Right ventricle myocardium inferior (tissue), 1 donor: Measurements from ENCODE around the gene TSSK6. TPM values are rescaled to one million over a fixed set of nuclear protein-coding genes. Genes with fewer than 3 reads are reported as not detected.
"Not testable (repeated sequence)": the region's sequence is repeated elsewhere in the genome, so short reads cannot be mapped to it uniquely, and the experiment has no call there.

Experiments
- ATAC-seq: fragments of 200-7000 bp; cut with Tn5 transposase; one replicate; pipeline ENCODE4 v1.9.1; 2020; ENCODE audit warnings: mild to moderate bottlenecking, moderate library complexity
- DNase-seq: peaks from one replicate; pipeline ENCODE4 v3.0.0; 2021; ENCODE audit errors: missing footprints
- intact Hi-C: fragments of 100-400 bp; cut with DNase I; formaldehyde crosslinking; loops from one replicate; pipeline ENCODE4 v1.11.0; 2022
- total RNA-seq: library from RNA; stranded (reverse); fragmentation: NEBNext Ultra II Directional; extraction: Animal tissue kit (Norgen Biotek cat#: 25700); gene quantifications from one replicate; pipeline ENCODE4 v1.2.1, GENCODE V29; 2021
- donor health status: DM: no; HTN: yes; CAD: no; lungs with severe emphysema.

The TSSK6 gene
- total RNA-seq, 1 donor from 2014 or later = 0.32 TPM

DNA sequence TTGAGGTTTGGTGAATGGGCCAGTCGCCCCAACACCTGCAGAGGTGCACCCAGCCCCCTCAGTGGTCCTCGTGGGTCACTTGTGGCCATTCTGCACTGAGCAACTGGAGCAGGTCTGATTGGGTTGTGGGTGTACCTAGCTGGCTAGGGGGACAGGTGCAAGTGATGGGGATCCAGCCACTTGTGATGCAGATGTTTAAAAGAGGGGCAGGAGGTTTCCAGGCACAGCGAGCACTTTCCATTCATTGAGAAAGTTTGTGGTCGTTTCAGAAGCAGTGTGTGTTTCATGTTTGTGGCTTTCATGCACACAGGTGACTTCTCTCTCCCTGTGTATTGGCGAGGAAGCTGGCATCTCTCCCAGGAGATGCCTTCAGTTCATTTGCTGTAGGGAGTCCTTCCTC lies 34.7 kb downstream of the TSSK6 start:
- no peak for ATAC-seq
- DNase-seq = no peak
- intact Hi-C loops = no loop called here

DNA sequence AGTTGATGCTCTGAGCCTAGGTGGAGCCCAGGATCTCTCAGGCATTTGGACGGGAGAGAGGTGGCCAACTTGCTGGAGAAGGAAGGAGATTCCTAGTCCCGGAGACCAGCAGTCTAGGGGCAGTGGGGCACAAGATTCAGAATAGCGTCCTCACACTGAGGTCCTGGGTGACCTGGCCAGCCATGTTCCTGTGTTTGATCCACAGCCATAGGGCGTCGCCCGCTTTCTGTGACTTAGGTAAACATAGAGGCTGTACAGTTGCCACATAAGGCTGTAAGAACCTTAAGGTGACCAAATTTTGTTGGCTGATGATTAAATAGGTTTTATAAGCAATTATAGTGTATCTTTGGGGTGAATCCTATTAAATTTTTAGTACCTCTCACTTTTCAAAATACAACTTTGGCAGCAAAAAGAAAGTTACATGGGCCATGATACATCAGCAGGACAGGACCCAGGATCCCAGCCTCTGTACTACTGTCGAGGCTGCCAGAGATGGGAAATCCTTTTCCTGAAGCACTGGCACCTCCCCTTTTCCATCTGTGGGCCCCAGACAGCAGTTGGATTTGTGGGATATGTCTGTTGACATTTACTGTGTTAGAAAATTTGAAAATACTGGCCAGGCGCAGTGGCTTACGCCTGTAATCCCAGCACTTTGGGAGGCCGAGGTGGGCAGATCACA lies 37.5 kb downstream of the TSSK6 start:
- ATAC-seq (no peak), DNase-seq (no peak)
- intact Hi-C loops = no loop called here

DNA sequence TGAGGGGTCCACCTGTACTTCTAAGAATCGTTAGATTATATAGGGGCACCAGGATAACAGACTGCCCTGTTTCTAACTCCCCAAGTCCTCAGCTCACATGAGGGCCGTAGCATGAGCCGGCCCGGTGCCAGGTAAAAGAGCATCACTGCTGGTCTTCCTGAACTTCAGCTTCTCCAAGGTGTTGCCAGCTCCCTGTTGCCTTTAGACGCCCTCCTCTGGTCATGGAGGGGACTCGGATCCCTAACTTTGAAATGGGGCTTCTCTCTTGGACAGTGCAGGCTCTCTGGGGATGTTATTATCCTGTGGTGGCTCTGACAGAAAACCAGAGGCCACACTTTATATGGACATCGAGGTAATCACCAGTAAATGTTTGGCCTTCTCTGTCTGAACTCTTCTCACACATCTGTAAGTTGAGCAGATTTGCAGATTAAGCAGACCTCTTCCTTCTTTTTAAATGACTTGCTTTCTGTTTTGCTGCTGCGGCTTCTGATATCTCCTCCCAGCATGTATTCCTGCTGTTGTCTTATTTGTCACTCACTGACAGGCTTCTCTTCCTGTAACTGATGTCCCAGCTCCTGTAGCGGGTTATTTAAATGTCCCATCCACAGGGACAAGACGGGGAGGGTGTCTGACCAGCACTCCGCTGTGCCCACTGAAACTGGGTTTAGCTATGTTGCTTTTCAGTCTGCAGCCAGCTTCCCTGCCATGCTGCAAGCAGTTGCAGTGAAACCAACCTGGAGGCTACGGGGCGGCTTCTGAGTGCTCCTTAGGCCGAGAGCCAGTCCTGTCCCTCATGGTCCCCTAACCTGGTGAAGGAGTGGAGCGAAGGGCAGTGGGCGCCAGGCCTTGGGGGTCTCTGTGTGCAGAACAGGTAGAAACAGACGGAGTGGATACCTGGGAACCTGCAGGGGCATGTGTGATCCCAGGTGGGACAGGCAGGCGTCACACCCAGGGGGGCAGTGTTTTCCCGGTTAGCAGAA lies 39.2 kb downstream of the TSSK6 start:
- intact Hi-C loops = no loop called here
- ATAC-seq = peak; percentile 41
- no peak for DNase-seq

DNA sequence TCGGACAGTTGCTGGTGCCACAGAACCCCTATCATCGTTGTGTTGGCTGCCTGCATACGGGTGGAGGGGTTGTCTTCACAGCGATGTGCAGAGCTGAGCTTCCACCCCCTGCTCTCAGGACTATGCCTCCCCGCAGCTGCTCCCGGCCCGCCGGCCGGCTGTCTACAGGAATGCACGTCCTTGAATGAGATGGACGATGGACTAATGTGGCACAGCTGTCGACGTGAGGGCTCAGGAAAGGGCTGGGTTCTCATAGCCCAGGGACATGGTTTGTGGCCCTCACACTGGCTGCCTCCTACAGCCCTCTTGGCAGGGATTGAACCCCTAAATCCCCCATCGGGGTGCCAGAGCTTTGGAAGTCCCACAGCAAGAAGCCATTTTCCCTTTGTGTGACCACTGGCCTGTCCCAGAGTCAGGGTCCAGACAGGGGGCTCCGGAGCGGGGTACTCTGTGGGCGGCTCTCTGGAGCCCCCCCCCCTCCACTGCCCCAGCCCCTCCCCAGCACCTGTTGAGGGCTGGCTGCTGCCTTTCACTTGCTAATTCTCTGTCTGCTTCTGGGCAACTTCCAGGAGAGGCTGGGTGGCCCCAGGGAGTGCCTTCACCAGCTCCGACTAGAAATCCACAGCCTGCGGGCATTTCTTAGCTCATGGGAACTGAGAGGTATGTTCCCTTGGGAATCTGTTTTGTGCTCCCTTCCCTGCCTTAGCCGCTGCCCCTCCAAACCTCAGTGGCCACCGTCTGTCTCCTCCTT lies 40.2 kb downstream of the TSSK6 start:
- DNase-seq (no peak), ATAC-seq (peak; percentile 20)
- intact Hi-C loops = no loop called here

DNA sequence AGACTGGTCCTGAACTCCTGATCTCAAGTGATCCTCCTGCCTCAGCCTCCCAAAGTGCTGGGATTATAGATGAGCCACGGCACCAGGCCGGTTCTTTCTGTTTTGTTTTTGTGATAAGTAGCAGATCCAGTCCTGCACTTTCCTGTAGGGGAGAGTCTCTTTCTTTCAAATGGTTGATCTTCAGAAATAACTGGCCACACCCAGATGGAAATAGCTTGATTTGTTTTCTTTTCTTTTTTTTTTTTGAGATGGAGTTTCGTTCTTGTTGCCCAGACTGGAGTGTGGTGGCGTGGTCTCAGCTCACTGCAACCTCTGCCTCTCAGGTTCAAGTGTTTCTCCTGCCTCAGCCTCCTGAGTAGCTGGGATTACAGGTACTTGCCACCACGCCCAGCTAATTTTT lies 43.2 kb downstream of the TSSK6 start:
- ATAC-seq, DNase-seq, intact Hi-C loops: not testable (repeated sequence)

DNA sequence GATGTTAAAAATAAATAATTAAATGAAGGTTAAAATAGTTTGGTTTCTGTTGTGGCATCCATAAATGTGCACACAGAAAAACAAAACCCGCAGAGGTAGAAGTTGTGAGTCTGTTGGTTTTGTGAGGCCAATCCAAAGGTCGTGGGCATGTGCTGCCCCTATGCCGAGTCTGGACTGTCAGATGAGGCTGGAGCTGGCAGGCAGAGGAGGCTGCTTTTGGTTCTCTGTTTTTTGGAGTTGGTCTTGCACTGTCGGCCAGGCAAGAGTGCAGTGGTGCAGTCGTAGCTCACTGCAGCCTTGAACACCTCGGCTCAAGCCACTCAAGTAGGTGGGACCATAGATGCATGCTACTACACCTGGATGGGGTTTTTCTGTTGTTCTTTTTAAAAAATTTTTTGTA lies 43.7 kb downstream of the TSSK6 start:
- intact Hi-C loops = no loop called here

DNA sequence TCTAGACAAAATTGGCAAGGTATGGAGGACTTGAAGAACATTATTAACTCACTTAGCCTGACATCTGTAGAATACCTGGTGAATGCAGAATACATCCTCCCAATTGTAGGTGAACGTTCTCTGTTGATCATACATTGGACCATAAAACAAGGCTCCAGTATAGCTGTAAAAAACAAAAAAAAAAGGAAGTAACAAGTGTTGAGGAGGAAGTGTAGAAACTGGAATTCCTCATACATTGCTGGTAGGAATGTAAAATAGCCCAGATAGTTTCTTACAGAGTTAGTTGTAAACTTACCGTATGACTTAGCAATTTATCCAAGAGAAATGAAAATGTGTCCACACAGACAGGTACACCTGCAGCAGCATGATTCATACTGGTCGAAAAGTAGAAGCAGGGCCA lies 44.8 kb downstream of the TSSK6 start:
- DNase-seq = no peak
- intact Hi-C loops = no loop called here
- ATAC-seq = no peak

More for the DNA sequence above, 43.7 kb downstream of the TSSK6 start:
- no peak for DNase-seq
- no peak for ATAC-seq

DNA sequence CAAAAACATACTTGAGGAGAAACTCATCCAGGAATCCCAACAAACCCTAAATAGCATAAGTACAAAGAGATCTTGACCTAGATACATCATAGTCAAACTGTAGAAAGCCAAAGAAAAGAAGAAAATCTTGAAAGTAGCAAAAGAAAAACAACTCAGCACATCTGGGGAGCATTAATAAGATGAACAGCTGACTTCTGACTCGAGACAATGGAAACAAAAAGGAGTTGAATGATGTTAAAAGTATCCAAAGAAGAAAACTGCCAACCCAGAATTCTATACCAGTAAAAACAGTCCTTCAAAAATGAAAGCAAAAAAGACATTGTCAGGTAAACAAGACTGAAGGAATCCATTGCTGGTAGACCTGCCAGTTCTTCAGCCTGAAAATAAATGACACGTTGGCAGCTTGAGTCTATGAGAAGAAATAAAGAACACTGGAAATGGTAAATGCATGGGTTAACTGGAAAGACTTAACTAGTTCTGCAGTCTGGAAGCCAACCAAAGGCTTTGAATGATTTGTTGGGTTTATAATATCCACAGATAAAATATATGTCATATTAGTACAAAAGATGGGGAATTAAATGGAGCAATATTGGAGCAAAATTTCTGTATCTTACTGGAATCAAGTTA lies 46.8 kb downstream of the TSSK6 start:
- no peak for DNase-seq
- no peak for ATAC-seq
- intact Hi-C loops = no loop called here

DNA sequence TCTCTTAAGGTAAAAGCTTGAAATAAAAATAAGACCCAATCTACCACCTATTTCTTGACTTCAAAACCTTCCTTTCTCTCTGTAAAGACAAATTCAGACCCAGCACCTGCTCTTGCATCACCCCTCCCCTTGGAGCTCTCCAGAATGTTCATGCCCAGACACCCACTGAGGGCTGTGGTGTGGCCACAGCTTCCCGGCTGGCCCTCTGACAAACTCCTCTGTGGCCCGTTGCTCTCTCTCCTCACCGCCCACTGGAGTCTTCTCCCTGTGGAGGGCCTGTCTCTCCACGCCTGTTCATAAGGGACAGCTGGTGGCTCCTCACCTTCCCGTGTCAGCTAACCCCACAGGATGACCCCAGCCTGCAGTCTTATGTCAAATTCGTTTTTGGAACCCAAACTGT lies 49.1 kb downstream of the TSSK6 start:
- ATAC-seq (no peak), DNase-seq (no peak)
- intact Hi-C loops = no loop called here

DNA sequence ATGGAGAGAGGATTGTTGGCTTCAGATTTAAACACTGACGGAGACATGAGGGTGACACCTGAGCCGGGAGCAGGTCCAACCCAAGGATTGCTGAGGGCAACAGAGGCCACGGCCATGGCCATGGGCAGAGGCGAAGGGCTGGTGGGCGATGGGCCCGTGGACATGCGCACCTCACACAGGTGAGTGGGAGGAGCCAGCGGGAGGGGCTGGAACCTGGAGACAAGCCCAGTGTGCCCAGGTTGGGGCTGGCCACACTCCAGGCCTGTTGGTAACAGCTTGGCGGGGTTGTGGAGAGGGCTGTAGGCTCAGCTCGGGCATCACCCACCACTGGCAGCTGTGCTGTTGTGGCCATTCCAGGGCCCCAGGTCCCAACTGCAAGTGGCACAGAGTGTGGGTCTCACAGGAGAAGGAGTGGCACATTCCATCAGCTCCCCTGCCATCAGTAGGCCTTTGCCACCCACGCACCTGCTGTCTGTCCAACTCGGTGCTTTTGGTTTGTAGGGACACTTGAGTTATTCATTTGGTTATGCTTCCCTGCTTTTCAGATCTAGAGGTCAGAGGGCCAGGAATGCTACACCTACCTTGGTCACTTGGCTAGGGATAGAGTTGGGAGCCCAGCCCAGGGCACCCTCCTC lies 49.8 kb downstream of the TSSK6 start:
- intact Hi-C loops = no loop called here
- ATAC-seq (no peak), DNase-seq (no peak)

DNA sequence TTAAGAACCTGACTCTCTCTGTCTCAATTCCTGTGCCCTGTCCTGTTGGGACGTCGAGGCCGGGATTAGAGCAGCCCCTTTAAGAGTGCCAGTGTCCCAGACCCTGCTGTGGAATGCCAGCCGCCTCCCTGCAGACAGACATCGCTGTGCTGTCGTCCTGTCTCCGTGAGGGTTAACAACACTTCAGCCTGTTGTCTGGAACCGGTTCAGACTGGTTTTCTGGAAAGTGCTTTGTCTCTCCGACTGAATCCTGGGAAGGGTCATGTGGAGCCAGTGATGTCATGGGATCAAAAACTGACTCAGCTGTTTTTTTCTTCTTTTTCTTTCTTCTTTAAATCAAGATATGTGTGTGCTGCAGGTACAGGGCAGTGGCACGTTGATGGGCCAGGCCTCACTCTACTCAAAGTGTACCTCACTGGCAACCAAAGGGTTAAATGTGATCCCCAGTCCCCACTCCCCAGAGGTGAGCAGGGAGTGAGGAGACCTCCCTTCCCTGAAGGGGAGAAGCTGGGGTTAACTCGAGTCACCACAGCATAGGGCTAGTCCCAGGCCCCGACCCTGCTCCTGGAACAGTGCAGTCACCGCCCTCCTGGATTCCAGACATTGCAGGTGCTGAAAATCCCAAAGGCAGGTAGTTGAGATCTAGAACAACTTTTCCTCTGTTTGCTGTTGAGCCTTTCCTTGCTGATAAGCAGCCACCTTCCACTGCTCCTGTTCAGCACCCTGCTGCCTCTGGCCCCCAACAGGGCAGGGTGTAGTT lies 50.8 kb downstream of the TSSK6 start:
- ATAC-seq = no peak
- no peak for DNase-seq
- intact Hi-C loops = no loop called here

Other genes starting within 250 kb of the TSSK6 start
- 0.57 TPM for gene TM6SF2, start 242.2 kb downstream of the TSSK6 start, total RNA-seq
- 34.9 TPM for gene SUGP1, start 195.0 kb downstream of the TSSK6 start, total RNA-seq
- gene MAU2, start 194.7 kb downstream of the TSSK6 start, total RNA-seq = 31.8 TPM
- gene GATAD2A, start 109.9 kb downstream of the TSSK6 start, total RNA-seq = 25.9 TPM
- 1,344 TPM for gene NDUFA13, start 677 bp upstream of the TSSK6 start, total RNA-seq
- gene YJEFN3, start 13.4 kb upstream of the TSSK6 start, total RNA-seq = 6.5 TPM
- gene CILP2, start 22.7 kb upstream of the TSSK6 start, total RNA-seq = 0.30 TPM
- not detected for gene PBX4, start 103.1 kb upstream of the TSSK6 start, total RNA-seq
- 0.57 TPM for gene LPAR2, start 112.7 kb upstream of the TSSK6 start, total RNA-seq
- gene GMIP, start 128.1 kb upstream of the TSSK6 start, total RNA-seq = 4.5 TPM
- 20.1 TPM for gene ATP13A1, start 148.1 kb upstream of the TSSK6 start, total RNA-seq
- 2.7 TPM for gene ZNF101, start 153.3 kb upstream of the TSSK6 start, total RNA-seq
- 3.6 TPM for gene ZNF14, start 217.6 kb upstream of the TSSK6 start, total RNA-seq